Epidermal melanocyte (primary cell): ENCODE measurements around the gene LRRC4C.
"Not testable (repeated sequence)": the region's sequence is repeated elsewhere in the genome, so short reads cannot be mapped to it uniquely, and the experiment has no call there.

Experiments
- DNase-seq: peaks from one replicate; pipeline ENCODE4 v3.0.0; 2011; ENCODE audit warnings: low spot score; ENCODE audit not compliant: insufficient read length

The LRRC4C gene

GRCh38 chr11:40179541-40179940 is 1279.9 kb downstream of the LRRC4C start:
- no peak for DNase-seq

- no peak for DNase-seq
These were observed 1281.0 kb downstream of the LRRC4C start for GRCh38 chr11:40178470-40178869.

- no peak for DNase-seq
These were observed 1283.5 kb downstream of the LRRC4C start for GRCh38 chr11:40175980-40176379.

GRCh38 chr11:40170078-40170477 is 1289.4 kb downstream of the LRRC4C start:
- DNase-seq: no peak

- no peak for DNase-seq
These were observed 1291.0 kb downstream of the LRRC4C start for GRCh38 chr11:40168414-40168813.

- not testable (repeated sequence) for DNase-seq
These were observed 1291.6 kb downstream of the LRRC4C start for GRCh38 chr11:40167805-40168204.

GRCh38 chr11:40166892-40167291 is 1292.6 kb downstream of the LRRC4C start:
- DNase-seq: no peak

GRCh38 chr11:40162901-40163883 is 1296.3 kb downstream of the LRRC4C start:
- DNase-seq: no peak

- no peak for DNase-seq
These were observed 1297.5 kb downstream of the LRRC4C start for GRCh38 chr11:40161854-40162410.

- DNase-seq: no peak
These were observed 1299.0 kb downstream of the LRRC4C start for GRCh38 chr11:40160418-40160817.

GRCh38 chr11:40149721-40150120 is 1309.7 kb downstream of the LRRC4C start:
- no peak for DNase-seq

- no peak for DNase-seq
These were observed 1318.9 kb downstream of the LRRC4C start for GRCh38 chr11:40140560-40140959.

- no peak for DNase-seq
These were observed 1319.9 kb downstream of the LRRC4C start for GRCh38 chr11:40139536-40139935.

- no peak for DNase-seq
These were observed 1320.4 kb downstream of the LRRC4C start for GRCh38 chr11:40139066-40139465.

- DNase-seq: no peak
These were observed 1324.5 kb downstream of the LRRC4C start for GRCh38 chr11:40134820-40135570.

GRCh38 chr11:40133498-40133897 is 1326.0 kb downstream of the LRRC4C start:
- no peak for DNase-seq

GRCh38 chr11:40132912-40133311 is 1326.5 kb downstream of the LRRC4C start:
- DNase-seq: no peak

- no peak for DNase-seq
These were observed 1329.0 kb downstream of the LRRC4C start for GRCh38 chr11:40130427-40130826.

GRCh38 chr11:40129266-40129665 is 1330.2 kb downstream of the LRRC4C start:
- no peak for DNase-seq

GRCh38 chr11:40125054-40125453 is 1334.4 kb downstream of the LRRC4C start:
- DNase-seq: no peak

- DNase-seq: no peak
These were observed 1339.8 kb downstream of the LRRC4C start for GRCh38 chr11:40119661-40120060.

GRCh38 chr11:40118780-40119179 is 1340.7 kb downstream of the LRRC4C start:
- no peak for DNase-seq
